ENCODE data around the gene TPD52L1. TPM values are rescaled to one million over a fixed set of nuclear protein-coding genes. Genes with fewer than 3 reads are reported as not detected.

Gene TPD52L1
- total RNA-seq, 1 experiment from 2014 or later = 50.6 TPM

- CTCF ChIA-PET = no interaction called here
- DNase-seq = no peak
- no peak for TF ChIP-seq CTCF (IDR thresholded peaks at IDR 0.05; ENCODE audit: unreplicated experiment)
- Mint-ChIP-seq H3K4me3 (ENCODE audit: low read depth, unreplicated experiment) (no peak overlapping the region), H3K27ac (ENCODE audit: unreplicated experiment) (no peak overlapping the region), H3K27me3 (ENCODE audit: unreplicated experiment) (no peaks in the 10 kb centered on the region), H3K4me1 (ENCODE audit: low read depth, unreplicated experiment) (no peaks in the 10 kb centered on the region), H3K36me3 (ENCODE audit: insufficient read depth, unreplicated experiment) (no peaks in the 10 kb centered on the region), H3K9me3 (ENCODE audit: low read depth, unreplicated experiment) (peaks cover 11% of the 10 kb centered on the region)
- no TSS peak for BruUV-seq (replicated peaks)
- intact Hi-C loops (cut with micrococcal nuclease; ENCODE audit: unreplicated experiment) = no loop called here
Observed at GRCh38 chr6:125110056-125110455, 43.5 kb upstream of the TPD52L1 start.

DNA sequence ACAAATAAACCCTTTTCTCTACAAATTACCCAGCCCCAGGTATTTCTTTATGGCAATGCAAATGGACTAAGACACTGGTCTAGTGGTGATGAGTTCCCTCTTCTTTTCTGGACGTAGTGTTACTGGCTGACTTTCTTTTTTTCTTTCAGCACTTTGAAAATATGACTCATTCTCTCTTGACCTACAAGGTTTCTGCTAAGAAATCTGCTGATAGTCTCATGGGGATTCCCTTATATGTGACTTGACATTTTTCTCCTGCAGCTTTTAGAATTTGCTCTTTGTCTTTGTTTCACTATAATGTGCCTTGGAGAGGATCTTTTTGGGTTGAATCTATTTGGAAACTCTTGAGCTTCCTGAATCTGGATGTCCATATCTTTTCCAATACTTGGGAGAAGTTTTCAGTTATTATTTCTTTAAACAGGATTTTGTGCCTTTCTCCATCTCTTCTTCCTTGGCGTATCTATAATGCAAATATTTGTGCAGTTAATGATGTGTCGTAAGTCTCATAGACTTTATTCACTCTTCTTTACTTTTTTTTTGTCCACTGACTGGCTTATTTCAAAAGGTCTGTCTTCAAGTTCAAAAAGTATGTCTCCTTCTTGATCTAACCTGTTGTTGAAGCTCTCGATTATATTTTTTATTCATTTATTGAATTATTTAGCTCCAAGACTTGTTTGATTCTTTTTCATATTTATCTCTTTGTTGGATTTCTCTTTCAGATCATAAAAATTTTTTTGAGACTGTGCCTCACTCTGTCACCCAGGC is 42.2 kb upstream of the TPD52L1 start:
- no peaks in the 10 kb centered on the region for H3K36me3 Mint-ChIP-seq (ENCODE audit: insufficient read depth, unreplicated experiment)
- CTCF ChIA-PET = no interaction called here
- intact Hi-C loops (cut with micrococcal nuclease; ENCODE audit: unreplicated experiment) = no loop called here
- no peak overlapping the region for H3K27ac Mint-ChIP-seq (ENCODE audit: unreplicated experiment)
- DNase-seq = no peak
- H3K4me3 Mint-ChIP-seq (ENCODE audit: low read depth, unreplicated experiment) = no peak overlapping the region
- no peak for TF ChIP-seq CTCF (IDR thresholded peaks at IDR 0.05; ENCODE audit: unreplicated experiment)
- H3K9me3 Mint-ChIP-seq (ENCODE audit: low read depth, unreplicated experiment) = peaks cover 11% of the 10 kb centered on the region
- no TSS peak for BruUV-seq (replicated peaks)
- H3K27me3 Mint-ChIP-seq (ENCODE audit: unreplicated experiment) = no peaks in the 10 kb centered on the region
- H3K4me1 Mint-ChIP-seq (ENCODE audit: low read depth, unreplicated experiment) = no peaks in the 10 kb centered on the region

DNA sequence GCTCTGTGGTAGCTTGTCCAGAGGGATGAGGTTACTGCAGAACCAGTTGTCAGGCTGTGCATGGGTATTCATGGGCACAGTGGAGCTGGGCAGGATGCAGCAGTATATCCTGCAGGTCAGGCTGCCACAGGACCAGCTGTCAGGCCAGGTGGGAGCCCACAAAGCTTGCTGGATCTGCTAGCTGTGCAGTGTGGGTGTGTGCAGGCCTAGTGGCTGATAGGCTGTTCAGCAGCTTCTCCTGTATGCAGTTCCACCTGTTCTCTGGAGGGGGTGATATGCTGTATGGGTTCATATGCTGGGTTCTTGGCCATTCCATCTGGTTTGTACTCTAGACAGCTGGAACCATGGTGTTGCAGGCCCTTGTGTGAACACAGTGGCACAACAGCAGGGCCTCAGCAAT is 40.6 kb upstream of the TPD52L1 start:
- intact Hi-C loops (cut with micrococcal nuclease; ENCODE audit: unreplicated experiment) = no loop called here
- no peaks in the 10 kb centered on the region for H3K36me3 Mint-ChIP-seq (ENCODE audit: insufficient read depth, unreplicated experiment)
- no TSS peak for BruUV-seq (replicated peaks)
- H3K27me3 Mint-ChIP-seq (ENCODE audit: unreplicated experiment) = no peaks in the 10 kb centered on the region
- H3K27ac Mint-ChIP-seq (ENCODE audit: unreplicated experiment) = no peak overlapping the region
- H3K4me3 Mint-ChIP-seq (ENCODE audit: low read depth, unreplicated experiment) = no peak overlapping the region
- TF ChIP-seq CTCF (IDR thresholded peaks at IDR 0.05; ENCODE audit: unreplicated experiment) = no peak
- H3K4me1 Mint-ChIP-seq (ENCODE audit: low read depth, unreplicated experiment) = no peaks in the 10 kb centered on the region
- peaks cover 11% of the 10 kb centered on the region for H3K9me3 Mint-ChIP-seq (ENCODE audit: low read depth, unreplicated experiment)
- CTCF ChIA-PET = interaction anchor here (2.1 kb wide), 1 partner anchor 242 kb away, joined by 16 read pairs; no protein-coding TSS in a partner anchor
- DNase-seq = no peak

DNA sequence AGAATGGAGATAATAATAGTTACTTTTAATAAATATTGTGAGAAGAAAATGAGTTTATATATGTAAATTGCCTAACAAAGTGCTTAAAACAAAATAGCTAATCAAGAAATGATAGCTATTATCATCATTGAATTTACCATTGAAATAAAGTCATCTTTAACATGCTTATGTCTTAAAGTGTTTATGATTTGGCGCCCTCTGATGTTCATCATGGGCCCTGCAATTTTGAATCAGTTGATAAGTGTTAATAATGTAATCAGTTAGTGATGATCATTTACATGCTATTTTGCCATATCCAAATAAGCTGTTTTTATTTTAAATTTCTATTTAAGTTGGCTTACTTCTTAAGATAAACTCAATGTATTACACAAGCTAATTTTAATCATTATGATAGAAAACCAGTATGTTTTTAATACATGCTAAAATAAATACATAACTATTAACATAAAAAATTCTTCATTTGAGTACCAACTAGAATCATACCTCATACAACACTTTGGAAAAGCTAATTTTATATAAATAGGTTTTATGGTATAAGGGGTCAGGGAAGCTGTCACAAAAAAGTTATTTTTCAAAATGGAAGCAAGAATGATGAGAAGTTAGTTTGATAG is 39.2 kb upstream of the TPD52L1 start:
- Mint-ChIP-seq H3K36me3 (ENCODE audit: insufficient read depth, unreplicated experiment) (no peaks in the 10 kb centered on the region), H3K27ac (ENCODE audit: unreplicated experiment) (no peak overlapping the region), H3K4me3 (ENCODE audit: low read depth, unreplicated experiment) (no peak overlapping the region), H3K4me1 (ENCODE audit: low read depth, unreplicated experiment) (no peaks in the 10 kb centered on the region), H3K9me3 (ENCODE audit: low read depth, unreplicated experiment) (peaks cover 11% of the 10 kb centered on the region), H3K27me3 (ENCODE audit: unreplicated experiment) (no peaks in the 10 kb centered on the region)
- CTCF ChIA-PET = interaction anchor here (0.7 to 2.1 kb wide), 3 partner anchors 139 to 243 kb away, joined by 4 to 16 read pairs (median 10); partner anchors contain the start of gene RNF217
- DNase-seq = peak; percentile 43
- intact Hi-C loops (cut with micrococcal nuclease; ENCODE audit: unreplicated experiment) = loop anchor here (1.0 kb wide), 1 partner anchor 244 kb away; no protein-coding TSS in a partner anchor
- peak; percentile 44 for TF ChIP-seq CTCF (IDR thresholded peaks at IDR 0.05; ENCODE audit: unreplicated experiment)
- BruUV-seq (replicated peaks) = no TSS peak
